BLaER1 treated with 17β-estradiol and CSF1 and Interleukin-3, amounts not matched to agents 10 nM and 100 nM (cell line): ENCODE measurements around the gene GAMT.
A peak's percentile ranks its signal among the peaks of the same experiment; 100 is the strongest.
"Not testable (repeated sequence)": the region's sequence is repeated elsewhere in the genome, so short reads cannot be mapped to it uniquely, and the experiment has no call there.

ENCODE experiments used
- H3K27ac ChIP-seq, 11 experiments: shearing (Covaris generic); formaldehyde crosslinking; 2 replicates each; pipeline ENCODE4 v1.8.1; 2022
- H3K27me3 ChIP-seq, 11 experiments: shearing (Covaris generic); formaldehyde crosslinking; 2 replicates each; pipeline ENCODE4 v1.8.1; 2022
- H3K36me3 ChIP-seq, 11 experiments: shearing (Covaris generic); formaldehyde crosslinking; 2 replicates each; pipeline ENCODE4 v1.8.1; 2022
- H3K4me1 ChIP-seq, 10 experiments: shearing (Covaris generic); formaldehyde crosslinking; 2 replicates each; pipeline ENCODE4 v1.8.1; 2022
- H3K4me2 ChIP-seq, 11 experiments: shearing (Covaris generic); formaldehyde crosslinking; 2 replicates each; pipeline ENCODE4 v1.8.1; 2022
- H3K4me3 ChIP-seq, 10 experiments: shearing (Covaris generic); formaldehyde crosslinking; 2 replicates each; pipeline ENCODE4 v1.8.1; 2022
- H3K9ac ChIP-seq, 11 experiments: shearing (Covaris generic); formaldehyde crosslinking; 2 replicates each; pipeline ENCODE4 v1.8.1; 2022
- H3K9me3 ChIP-seq, 11 experiments: shearing (Covaris generic); formaldehyde crosslinking; replicated peaks in 1 of 11; 2 replicates each; pipeline ENCODE4 v1.8.1; 2022
- H4K20me1 ChIP-seq, 11 experiments: shearing (Covaris generic); formaldehyde crosslinking; 2 replicates each; pipeline ENCODE4 v1.8.1; 2022
- Cebpa-rat ChIP-seq, 11 experiments: shearing (Covaris generic); IDR thresholded peaks; 2 replicates each; pipeline ENCODE4 v1.8.1; 2022

GAMT gene

DNA sequence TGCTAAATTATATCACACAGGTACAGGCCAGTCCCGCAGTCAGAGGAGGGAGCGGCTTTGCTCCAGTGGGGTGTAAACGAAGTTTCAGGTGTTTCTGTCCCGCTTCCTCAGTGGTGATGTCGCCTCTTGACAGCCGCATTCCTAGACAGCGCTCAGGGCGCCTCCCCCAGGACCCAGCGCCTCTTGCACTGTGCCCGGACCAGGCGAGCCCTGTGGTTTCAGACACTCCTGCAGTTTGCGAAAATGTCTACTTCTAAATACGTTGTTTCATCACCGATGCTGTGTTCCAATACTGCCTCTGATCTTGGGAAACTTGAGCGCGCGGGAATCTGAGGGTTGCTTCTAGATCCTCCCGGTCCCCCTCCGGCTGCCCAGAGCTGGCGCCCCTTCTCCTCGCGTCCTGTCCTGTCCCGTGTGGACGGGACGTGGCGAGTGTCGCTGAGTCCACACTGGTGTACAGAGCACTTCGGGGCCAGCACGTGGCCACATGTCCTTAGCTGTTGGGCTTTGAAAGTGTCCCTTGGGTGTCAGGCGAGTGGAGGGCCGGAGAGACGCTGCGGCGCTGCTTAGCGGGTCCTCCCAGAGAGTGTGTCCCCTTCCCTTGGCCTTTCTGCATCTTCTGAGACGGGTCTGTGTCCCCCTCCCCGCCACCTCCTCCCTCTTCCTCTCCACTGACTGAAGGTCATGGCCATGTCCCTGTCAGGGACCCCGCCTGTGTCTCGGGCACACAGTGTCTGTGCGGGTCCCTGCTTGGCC, 22.3 kb upstream of the GAMT start:
- Histone ChIP-seq H3K27ac (peak overlapping the region in 7 of 11 experiments; percentile 36 to 57 (median 47); a peak in 11 of 22 replicates), H4K20me1 (peaks cover 93 to 100% (median 99%) of the 10 kb centered on the region in 11 experiments), H3K9me3 (no peaks in the 10 kb centered on the region), H3K36me3 (peaks cover 74 to 96% (median 85%) of the 10 kb centered on the region in 11 experiments), H3K4me1 (peaks cover 51 to 74% (median 65%) of the 10 kb centered on the region in 10 experiments), H3K4me2 (peak overlapping the region; percentile 20 to 83 (median 75)), H3K9ac (peak overlapping the region in 10 of 11 experiments; percentile 2 to 65 (median 50); a peak in 17 of 22 replicates), H3K4me3 (no peak overlapping the region), H3K27me3 (no peaks in the 10 kb centered on the region)
- TF ChIP-seq Cebpa-rat (IDR thresholded peaks at IDR 0.05) = no peak

DNA sequence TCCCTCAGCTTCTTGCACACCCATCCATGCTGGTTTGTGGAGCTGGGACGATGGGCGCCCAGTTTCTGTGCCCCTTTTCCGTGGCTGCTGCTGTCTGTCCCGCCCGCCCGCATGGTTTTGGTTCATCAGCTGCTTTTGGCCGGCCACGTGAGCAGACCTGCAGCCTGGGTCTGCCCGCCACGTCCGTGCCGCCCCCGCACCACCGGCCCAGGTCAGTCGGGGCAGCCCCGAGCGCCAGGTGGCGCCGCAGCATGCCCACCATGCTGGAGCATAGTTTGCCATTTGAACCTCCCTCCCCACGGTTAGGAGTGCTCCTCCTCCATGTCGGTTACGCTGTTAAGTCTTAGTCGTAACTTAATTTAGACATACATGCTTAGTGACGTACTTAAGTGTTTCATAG, 21.6 kb upstream of the GAMT start:
- Histone ChIP-seq H3K9me3 (no peaks in the 10 kb centered on the region), H3K4me1 (peaks cover 51 to 69% (median 62%) of the 10 kb centered on the region in 10 experiments), H3K36me3 (peaks cover 74 to 96% (median 85%) of the 10 kb centered on the region in 11 experiments), H3K27me3 (no peaks in the 10 kb centered on the region), H3K9ac (peak overlapping the region in 9 of 11 experiments; percentile 11 to 65 (median 49); a peak in 10 of 22 replicates), H3K27ac (peak overlapping the region in 1 of 11 experiments; percentile 57; a peak in 1 of 22 replicates), H3K4me2 (peak overlapping the region in 10 of 11 experiments; percentile 39 to 83 (median 76); a peak in 18 of 22 replicates), H3K4me3 (no peak overlapping the region), H4K20me1 (peaks cover 96 to 100% (median 99%) of the 10 kb centered on the region in 11 experiments)
- no peak for TF ChIP-seq Cebpa-rat (IDR thresholded peaks at IDR 0.05)

DNA sequence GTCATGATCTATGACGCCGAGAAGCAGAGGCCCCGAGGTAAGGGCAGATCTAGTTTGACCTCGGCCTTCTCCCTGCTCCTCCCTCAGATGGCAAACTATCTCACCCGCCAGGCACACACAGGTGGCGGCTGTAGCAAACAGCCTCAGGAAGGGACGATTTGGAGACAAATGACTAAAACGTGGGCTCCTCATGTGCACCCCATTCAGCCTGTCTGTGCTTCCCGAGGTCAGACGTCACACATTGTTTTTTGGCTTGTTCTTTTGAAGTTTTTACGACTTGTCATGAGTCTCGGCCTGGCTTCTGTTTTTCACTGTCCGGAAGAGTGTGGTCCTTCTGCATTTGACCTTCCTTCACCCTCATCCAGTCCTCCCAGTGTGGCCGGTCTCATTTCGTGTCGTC, 21.0 kb upstream of the GAMT start:
- Histone ChIP-seq H3K27me3 (no peaks in the 10 kb centered on the region), H3K27ac (0 out of 22 replicates have a peak overlapping the region, but pooled peaks of 1 of the 11 experiments have one; percentile 0), H3K4me2 (peak overlapping the region in 9 of 11 experiments; percentile 39 to 83 (median 78); a peak in 8 of 22 replicates), H3K9me3 (no peaks in the 10 kb centered on the region), H3K4me1 (peaks cover 45 to 63% (median 56%) of the 10 kb centered on the region in 10 experiments), H3K36me3 (peaks cover 79 to 96% (median 87%) of the 10 kb centered on the region in 11 experiments), H3K4me3 (no peak overlapping the region), H3K9ac (peak overlapping the region in 7 of 11 experiments; percentile 11 to 53 (median 44); a peak in 8 of 22 replicates), H4K20me1 (peaks cover 96 to 100% (median 99%) of the 10 kb centered on the region in 11 experiments)
- no peak for TF ChIP-seq Cebpa-rat (IDR thresholded peaks at IDR 0.05)

GRCh38 chr19:1421958-1422305, 20.6 kb upstream of the GAMT start:
- H3K4me1 ChIP-seq = peaks cover 42 to 59% (median 53%) of the 10 kb centered on the region in 10 experiments
- H3K36me3 ChIP-seq = peaks cover 83 to 96% (median 89%) of the 10 kb centered on the region in 11 experiments
- no peak overlapping the region for H3K4me3 ChIP-seq
- 0 out of 22 replicates have a peak overlapping the region, but pooled peaks of 1 of the 11 experiments have one; percentile 0 for H3K27ac ChIP-seq
- no peak for TF ChIP-seq Cebpa-rat (IDR thresholded peaks at IDR 0.05)
- no peaks in the 10 kb centered on the region; a peak in 1 of 22 replicates for H3K27me3 ChIP-seq
- H4K20me1 ChIP-seq = peaks cover 96 to 100% (median 99%) of the 10 kb centered on the region in 11 experiments
- peak overlapping the region in 5 of 11 experiments; percentile 11 to 47 (median 24); a peak in 5 of 22 replicates for H3K9ac ChIP-seq
- H3K9me3 ChIP-seq = no peaks in the 10 kb centered on the region
- H3K4me2 ChIP-seq = peak overlapping the region in 2 of 11 experiments; percentile 67 to 80; a peak in 1 of 22 replicates

DNA sequence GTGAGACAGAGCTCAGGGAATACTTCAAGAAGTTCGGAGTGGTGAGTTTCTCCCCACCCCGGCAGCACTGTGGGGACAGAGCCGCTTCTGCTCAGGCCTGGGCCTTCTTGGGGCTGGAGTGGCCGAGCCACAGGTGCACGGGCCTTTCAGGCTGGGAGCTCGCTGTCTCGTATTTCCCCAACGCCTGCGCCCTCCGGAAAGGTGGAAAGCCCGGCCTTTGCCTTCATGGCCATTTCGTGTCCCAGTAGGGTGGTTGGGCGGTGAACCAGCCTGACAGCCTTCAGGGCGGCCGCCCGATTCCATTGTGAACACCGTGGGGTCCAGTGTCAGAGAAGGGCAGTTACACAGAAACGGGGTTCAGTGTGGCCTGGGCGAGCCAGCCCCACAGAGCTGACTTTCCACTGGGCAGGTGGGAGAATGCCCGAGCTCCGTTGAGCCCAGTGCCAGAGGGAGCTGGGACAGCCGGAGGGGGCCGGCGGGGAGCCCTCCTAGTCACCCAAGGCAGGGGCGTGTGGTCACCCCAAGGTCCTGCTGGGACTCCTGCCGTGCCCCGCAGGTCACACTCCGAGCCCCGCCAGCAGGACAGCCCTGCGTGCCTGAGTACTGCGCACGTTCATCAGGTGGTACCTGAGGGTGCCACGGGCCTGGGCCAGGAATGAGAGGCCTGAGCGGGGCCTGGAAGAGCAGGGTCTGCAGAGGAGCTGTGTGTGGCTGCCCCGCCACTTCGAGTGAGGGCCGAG, 20.0 kb upstream of the GAMT start:
- Histone ChIP-seq H3K4me1 (peaks cover 41 to 59% (median 51%) of the 10 kb centered on the region in 10 experiments), H3K4me2 (peak overlapping the region in 1 of 11 experiments; percentile 67; a peak in 1 of 22 replicates), H4K20me1 (peaks cover 96 to 100% (median 99%) of the 10 kb centered on the region in 11 experiments), H3K9me3 (no peaks in the 10 kb centered on the region), H3K9ac (peak overlapping the region in 5 of 11 experiments; percentile 9 to 47 (median 22); a peak in 6 of 22 replicates), H3K4me3 (no peak overlapping the region), H3K27ac (no peak overlapping the region), H3K36me3 (peaks cover 87 to 98% (median 94%) of the 10 kb centered on the region in 11 experiments), H3K27me3 (no peaks in the 10 kb centered on the region; a peak in 1 of 22 replicates)
- TF ChIP-seq Cebpa-rat (IDR thresholded peaks at IDR 0.05) = no peak

GRCh38 chr19:1420590-1420989, 19.2 kb upstream of the GAMT start:
- H3K36me3 ChIP-seq = peaks cover 92 to 97% (median 96%) of the 10 kb centered on the region in 11 experiments
- peaks cover 96 to 100% (median 99%) of the 10 kb centered on the region in 11 experiments for H4K20me1 ChIP-seq
- H3K4me2 ChIP-seq = no peak overlapping the region
- H3K4me1 ChIP-seq = peaks cover 41 to 59% (median 51%) of the 10 kb centered on the region in 10 experiments
- H3K4me3 ChIP-seq = no peak overlapping the region
- no peak overlapping the region for H3K27ac ChIP-seq
- H3K9ac ChIP-seq = peak overlapping the region in 2 of 11 experiments; percentile 15 to 47; a peak in 2 of 22 replicates
- no peaks in the 10 kb centered on the region for H3K9me3 ChIP-seq
- H3K27me3 ChIP-seq = no peaks in the 10 kb centered on the region; a peak in 1 of 22 replicates
- TF ChIP-seq Cebpa-rat (IDR thresholded peaks at IDR 0.05) = no peak

- H3K27me3 ChIP-seq, H3K9ac ChIP-seq, H3K4me3 ChIP-seq, H3K27ac ChIP-seq, H3K4me2 ChIP-seq, H3K9me3 ChIP-seq: not testable (repeated sequence)
- Histone ChIP-seq H3K4me1 (peaks cover 39 to 59% (median 51%) of the 10 kb centered on the region in 10 experiments), H3K36me3 (peaks cover 87 to 97% (median 96%) of the 10 kb centered on the region in 11 experiments), H4K20me1 (peaks cover 96 to 100% (median 99%) of the 10 kb centered on the region in 11 experiments)
These were observed 18.7 kb upstream of the GAMT start for GRCh38 chr19:1420085-1420484.

GRCh38 chr19:1418951-1419738, 17.8 kb upstream of the GAMT start:
- H3K4me2 ChIP-seq = no peak overlapping the region

More at GRCh38 chr19:1418951-1419738, 17.8 kb upstream of the GAMT start:
- no peaks in the 10 kb centered on the region; a peak in 1 of 22 replicates for H3K27me3 ChIP-seq
- TF ChIP-seq Cebpa-rat (IDR thresholded peaks at IDR 0.05) = no peak
- H3K27ac ChIP-seq = no peak overlapping the region
- H4K20me1 ChIP-seq = peaks cover 97 to 100% (median 100%) of the 10 kb centered on the region in 11 experiments
- H3K9me3 ChIP-seq = no peaks in the 10 kb centered on the region
- H3K9ac ChIP-seq = peak overlapping the region in 2 of 11 experiments; percentile 1 to 19; a peak in 1 of 22 replicates
- no peak overlapping the region for H3K4me3 ChIP-seq
- peaks cover 31 to 60% (median 48%) of the 10 kb centered on the region in 10 experiments for H3K4me1 ChIP-seq
- peaks cover 80 to 99% (median 96%) of the 10 kb centered on the region in 11 experiments for H3K36me3 ChIP-seq
